ENCODE results near the gene IMMP2L. TPM values are rescaled to one million over a fixed set of nuclear protein-coding genes. Genes with fewer than 3 reads are reported as not detected.

IMMP2L gene
- total RNA-seq, 4 donors from 2014 or later = 8.3 to 19.2 (median 17.8) TPM

DNA sequence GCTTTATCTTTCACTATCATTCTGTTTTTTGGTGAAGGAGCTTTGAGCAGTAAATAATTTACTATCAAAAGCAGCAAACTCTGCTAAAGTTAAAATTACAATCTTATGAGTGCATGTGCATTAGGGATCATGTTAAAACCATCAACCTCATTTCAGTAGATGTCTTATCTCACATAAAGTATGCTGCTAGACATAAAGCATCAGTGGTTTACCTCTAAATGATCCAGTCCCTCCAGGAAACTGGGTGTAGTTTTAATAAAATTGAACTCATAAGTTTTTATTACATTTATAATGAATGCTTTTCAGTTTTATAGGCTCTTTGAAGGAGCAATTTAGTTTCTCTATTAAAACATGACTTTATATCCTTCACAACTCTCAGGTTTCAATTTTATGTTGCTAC lies 362.6 kb downstream of the IMMP2L start:
- TF ChIP-seq, protein P1, sequence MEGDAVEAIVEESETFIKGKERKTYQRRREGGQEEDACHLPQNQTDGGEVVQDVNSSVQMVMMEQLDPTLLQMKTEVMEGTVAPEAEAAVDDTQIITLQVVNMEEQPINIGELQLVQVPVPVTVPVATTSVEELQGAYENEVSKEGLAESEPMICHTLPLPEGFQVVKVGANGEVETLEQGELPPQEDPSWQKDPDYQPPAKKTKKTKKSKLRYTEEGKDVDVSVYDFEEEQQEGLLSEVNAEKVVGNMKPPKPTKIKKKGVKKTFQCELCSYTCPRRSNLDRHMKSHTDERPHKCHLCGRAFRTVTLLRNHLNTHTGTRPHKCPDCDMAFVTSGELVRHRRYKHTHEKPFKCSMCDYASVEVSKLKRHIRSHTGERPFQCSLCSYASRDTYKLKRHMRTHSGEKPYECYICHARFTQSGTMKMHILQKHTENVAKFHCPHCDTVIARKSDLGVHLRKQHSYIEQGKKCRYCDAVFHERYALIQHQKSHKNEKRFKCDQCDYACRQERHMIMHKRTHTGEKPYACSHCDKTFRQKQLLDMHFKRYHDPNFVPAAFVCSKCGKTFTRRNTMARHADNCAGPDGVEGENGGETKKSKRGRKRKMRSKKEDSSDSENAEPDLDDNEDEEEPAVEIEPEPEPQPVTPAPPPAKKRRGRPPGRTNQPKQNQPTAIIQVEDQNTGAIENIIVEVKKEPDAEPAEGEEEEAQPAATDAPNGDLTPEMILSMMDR (IDR thresholded peaks at IDR 0.05 in 4 of 5, conservative IDR thresholded peaks at IDR 0.05 in 1 of 5) = no peak
- TF ChIP-seq POLR2A (IDR thresholded peaks at IDR 0.05) = no peak
- Histone ChIP-seq H3K4me3 (no peak overlapping the region), H3K4me1 (peaks cover 0 to 23% of the 10 kb centered on the region in 2 donors), H3K27me3 (no peaks in the 10 kb centered on the region), H3K36me3 (no peaks in the 10 kb centered on the region), H3K9me3 (peaks cover 0 to 2% (median 0%) of the 10 kb centered on the region in 3 donors), H3K27ac (peak overlapping the region in 2 of 4 donors; percentile 52 to 58)
- DNase-seq = no peak
- intact Hi-C loops (cut with DNase I; ENCODE audit: low total_unique reads) (loop anchor here (5.0 kb wide), 1 partner anchor 52 kb away; no protein-coding TSS in a partner anchor), in situ Hi-C loops (cut with MboI; ENCODE audit: low sequenced_read_pairs in 4 of 4) (no loop called here)
- ATAC-seq = no peak

DNA sequence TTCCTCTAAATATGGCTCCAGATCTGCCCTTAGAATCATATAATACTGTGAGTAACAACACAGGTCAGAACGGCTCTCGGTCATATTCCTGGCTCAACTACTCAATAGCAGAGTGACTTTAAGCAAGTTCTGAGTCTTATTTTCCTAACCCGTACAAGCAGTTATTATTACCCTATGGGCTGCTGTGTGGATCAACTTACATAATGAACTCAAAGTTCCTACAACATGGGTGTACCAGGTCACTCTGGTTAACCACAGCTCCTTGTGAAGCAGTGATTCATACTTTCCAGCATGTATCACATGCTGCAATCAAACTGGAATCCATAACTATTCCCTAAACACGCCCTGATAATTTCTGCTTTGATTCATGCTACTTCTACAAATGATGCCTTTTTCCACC lies 364.0 kb downstream of the IMMP2L start:
- H3K4me3 ChIP-seq = no peak overlapping the region

GRCh38 chr7:111196655-111197054 lies 365.6 kb downstream of the IMMP2L start:
- peaks cover 0 to 2% (median 0%) of the 10 kb centered on the region in 3 donors for H3K9me3 ChIP-seq

More for the DNA sequence above, 364.0 kb downstream of the IMMP2L start:
- peak; percentile 36 to 57 for DNase-seq
- no peaks in the 10 kb centered on the region for H3K36me3 ChIP-seq
- intact Hi-C loops (cut with DNase I; ENCODE audit: low total_unique reads) = loop anchor here (5.0 kb wide), 1 partner anchor 51 kb away; no protein-coding TSS in a partner anchor
- H3K27me3 ChIP-seq = no peaks in the 10 kb centered on the region
- in situ Hi-C loops (cut with MboI; ENCODE audit: low sequenced_read_pairs in 4 of 4) = no loop called here
- peaks cover 0 to 23% of the 10 kb centered on the region in 2 donors for H3K4me1 ChIP-seq
- TF ChIP-seq, protein P1 (IDR thresholded peaks at IDR 0.05 in 4 of 5, conservative IDR thresholded peaks at IDR 0.05 in 1 of 5) = no peak
- TF ChIP-seq POLR2A (IDR thresholded peaks at IDR 0.05) = peak in 1 of 2 donors; percentile 21
- H3K9me3 ChIP-seq = peaks cover 0 to 2% (median 0%) of the 10 kb centered on the region in 3 donors
- ATAC-seq = peak; percentile 99
- H3K27ac ChIP-seq = peak overlapping the region in 3 of 4 donors; percentile 58 to 71 (median 68)

GRCh38 chr7:111192614-111193413 lies 369.5 kb downstream of the IMMP2L start:
- Histone ChIP-seq H3K9me3 (no peaks in the 10 kb centered on the region), H3K27ac (no peak overlapping the region), H3K4me1 (peaks cover 0 to 6% of the 10 kb centered on the region in 2 donors), H3K36me3 (no peaks in the 10 kb centered on the region), H3K27me3 (no peaks in the 10 kb centered on the region), H3K4me3 (no peak overlapping the region)
- DNase-seq (no peak), ATAC-seq (no peak)
- in situ Hi-C loops (cut with MboI; ENCODE audit: low sequenced_read_pairs in 4 of 4) (no loop called here), intact Hi-C loops (cut with DNase I; ENCODE audit: low total_unique reads) (no loop called here)
- no peak for TF ChIP-seq POLR2A (IDR thresholded peaks at IDR 0.05)
- TF ChIP-seq, protein P1 (IDR thresholded peaks at IDR 0.05 in 4 of 5, conservative IDR thresholded peaks at IDR 0.05 in 1 of 5) = no peak

More at GRCh38 chr7:111196655-111197054, 365.6 kb downstream of the IMMP2L start:
- no peaks in the 10 kb centered on the region for H3K27me3 ChIP-seq
- ATAC-seq = no peak
- H3K4me3 ChIP-seq = no peak overlapping the region
- no peak overlapping the region for H3K27ac ChIP-seq
- in situ Hi-C loops (cut with MboI; ENCODE audit: low sequenced_read_pairs in 4 of 4) = no loop called here
- no peak for TF ChIP-seq POLR2A (IDR thresholded peaks at IDR 0.05)
- TF ChIP-seq, protein P1 (IDR thresholded peaks at IDR 0.05 in 4 of 5, conservative IDR thresholded peaks at IDR 0.05 in 1 of 5) = no peak
- DNase-seq = no peak
- H3K36me3 ChIP-seq = no peaks in the 10 kb centered on the region
- intact Hi-C loops (cut with DNase I; ENCODE audit: low total_unique reads) = loop anchor here (5.0 kb wide), 1 partner anchor 49 kb away; no protein-coding TSS in a partner anchor
- H3K4me1 ChIP-seq = peaks cover 0 to 23% of the 10 kb centered on the region in 2 donors

Measured in gastrocnemius medialis (tissue), 4 donors.